ENCODE measurements around the gene NDUFA7.

NDUFA7 gene

GRCh38 chr19:8261347-8261746 is 59.8 kb downstream of the NDUFA7 start:
- DNase-seq: no peak
